Neural crest cell (in vitro differentiated cells): ENCODE data around the gene CMTM8. TPM values are rescaled to one million over a fixed set of nuclear protein-coding genes. Genes with fewer than 3 reads are reported as not detected.

Experiments used
- DNase-seq: peaks from one replicate; pipeline ENCODE4 v3.0.0; 2021; ENCODE audit warnings: low read depth, mixed read lengths, low spot score
- H3K27ac Mint-ChIP-seq: one replicate; pipeline ENCODE4 v1.8.0; 2021; ENCODE audit warnings: mild to moderate bottlenecking, mixed read lengths; ENCODE audit not compliant: unreplicated experiment
- H3K27me3 Mint-ChIP-seq: 2 replicates; pipeline ENCODE4 v1.8.0; 2021; ENCODE audit warnings: low read depth, mild to moderate bottlenecking, mixed read lengths
- H3K36me3 Mint-ChIP-seq: 2 replicates; pipeline ENCODE4 v1.8.0; 2021; ENCODE audit warnings: low read depth, mild to moderate bottlenecking, mixed read lengths
- H3K4me1 Mint-ChIP-seq: 2 replicates; pipeline ENCODE4 v1.8.0; 2021; ENCODE audit warnings: mixed read lengths
- H3K4me3 Mint-ChIP-seq: one replicate; pipeline ENCODE4 v1.8.0; 2021; ENCODE audit warnings: mild to moderate bottlenecking, mixed read lengths
- H3K9me3 Mint-ChIP-seq: 2 replicates; pipeline ENCODE4 v1.8.0; 2021; ENCODE audit warnings: mixed read lengths
- CTCF ChIP-seq: fragments of 200-600 bp; sonication (generic); conservative IDR thresholded peaks from 2 replicates; pipeline ENCODE4 v1.5.0; 2021; ENCODE audit warnings: antibody characterized with exemption, mild to moderate bottlenecking
- total RNA-seq: library from RNA; stranded (reverse); gene quantifications from 2 replicates; pipeline ENCODE4 v1.2.1, GENCODE V29; 2021

The CMTM8 gene
- total RNA-seq, 1 donor from 2014 or later = 4.4 TPM

GRCh38 chr3:32229565-32229964, 8.9 kb upstream of the CMTM8 start:
- no peak for TF ChIP-seq CTCF
- Mint-ChIP-seq H3K36me3 (no peaks in the 10 kb centered on the region), H3K4me3 (no peak overlapping the region), H3K27ac (no peak overlapping the region), H3K4me1 (peaks cover 2% of the 10 kb centered on the region), H3K27me3 (no peaks in the 10 kb centered on the region), H3K9me3 (peaks cover 6% of the 10 kb centered on the region)
- no peak for DNase-seq

GRCh38 chr3:32236377-32236776, 2.1 kb upstream of the CMTM8 start:
- peak overlapping the region; percentile 79 for H3K4me3 Mint-ChIP-seq

GRCh38 chr3:32237670-32238452, 619 bp upstream of the CMTM8 start:
- DNase-seq = peak; percentile 16
- Mint-ChIP-seq H3K4me3 (peak overlapping the region; percentile 79), H3K9me3 (no peaks in the 10 kb centered on the region), H3K27me3 (peaks cover 41% of the 10 kb centered on the region), H3K36me3 (no peaks in the 10 kb centered on the region), H3K27ac (no peak overlapping the region), H3K4me1 (peaks cover 20% of the 10 kb centered on the region)
- TF ChIP-seq CTCF = no peak

More at GRCh38 chr3:32236377-32236776, 2.1 kb upstream of the CMTM8 start:
- Mint-ChIP-seq H3K9me3 (no peaks in the 10 kb centered on the region), H3K4me1 (peaks cover 20% of the 10 kb centered on the region), H3K27ac (no peak overlapping the region), H3K27me3 (peaks cover 41% of the 10 kb centered on the region), H3K36me3 (no peaks in the 10 kb centered on the region)
- no peak for DNase-seq
- TF ChIP-seq CTCF = no peak

GRCh38 chr3:32239307-32240158, 1.1 kb downstream of the CMTM8 start:
- no peak for TF ChIP-seq CTCF
- Mint-ChIP-seq H3K27ac (no peak overlapping the region), H3K27me3 (peaks cover 41% of the 10 kb centered on the region), H3K9me3 (no peaks in the 10 kb centered on the region), H3K4me3 (peak overlapping the region; percentile 90), H3K4me1 (peaks cover 20% of the 10 kb centered on the region), H3K36me3 (no peaks in the 10 kb centered on the region)
- peak; percentile 6 for DNase-seq

GRCh38 chr3:32240159-32240545, 1.7 kb downstream of the CMTM8 start:
- Mint-ChIP-seq H3K27me3 (peaks cover 41% of the 10 kb centered on the region), H3K4me3 (peak overlapping the region; percentile 90), H3K4me1 (peaks cover 20% of the 10 kb centered on the region), H3K9me3 (no peaks in the 10 kb centered on the region), H3K27ac (no peak overlapping the region), H3K36me3 (no peaks in the 10 kb centered on the region)
- DNase-seq = peak; percentile 6
- peak; percentile 62 for TF ChIP-seq CTCF
